ENCODE measurements around the gene FAM83G. TPM values are rescaled to one million over a fixed set of nuclear protein-coding genes. Genes with fewer than 3 reads are reported as not detected.
A peak's percentile ranks its signal among the peaks of the same experiment; 100 is the strongest.

Gene FAM83G
- total RNA-seq, 2 donors from 2014 or later: 24.2 to 27.0 TPM

- Histone ChIP-seq H3K9me3 (ENCODE audit: control insufficient read depth, low read length) (no peaks in the 10 kb centered on the region), H3K4me3 (ENCODE audit: low read length) (no peak overlapping the region), H3K9ac (ENCODE audit: extremely low read depth, low read length, poor library complexity, severe bottlenecking) (no peak overlapping the region), H3K27me3 (ENCODE audit: control insufficient read depth, insufficient read depth, low read length, poor library complexity, severe bottlenecking) (no peaks in the 10 kb centered on the region), H3K36me3 (ENCODE audit: control insufficient read depth, insufficient read depth, low read length) (peaks cover 21% of the 10 kb centered on the region), H3K27ac (ENCODE audit: low read depth, low read length) (no peak overlapping the region), H3K4me1 (ENCODE audit: control insufficient read depth, insufficient read depth, low read length) (peaks cover 9% of the 10 kb centered on the region)
- H3K27me3 Mint-ChIP-seq (ENCODE audit: insufficient read depth): no peaks in the 10 kb centered on the region
- DNase-seq: no peak
- H3K27ac Mint-ChIP-seq: no peak overlapping the region
- no peak overlapping the region for H3K4me3 Mint-ChIP-seq
- H3K4me1 Mint-ChIP-seq: peaks cover 9% of the 10 kb centered on the region
- TF ChIP-seq CTCF (conservative IDR thresholded peaks at IDR 0.05): no peak
- peaks cover 30% of the 10 kb centered on the region for H3K36me3 Mint-ChIP-seq (ENCODE audit: low read depth)
- WGBS, 2 experiments (ENCODE audit: insufficient coverage in 1 of 2, insufficient read length in 1 of 2): 94% methylated on average over 11 to 21 of the region's 21 CpGs
- H3K9me3 Mint-ChIP-seq: no peaks in the 10 kb centered on the region
These were observed 20.1 kb downstream of the FAM83G start for GRCh38 chr17:18984273-18985114.

GRCh38 chr17:18981642-18982424 lies 22.7 kb downstream of the FAM83G start:
- H3K36me3 Mint-ChIP-seq (ENCODE audit: low read depth): peaks cover 33% of the 10 kb centered on the region
- peak; percentile 75 for DNase-seq
- no peaks in the 10 kb centered on the region for H3K9me3 Mint-ChIP-seq
- H3K27ac Mint-ChIP-seq: peak overlapping the region; percentile 68
- H3K36me3 ChIP-seq (ENCODE audit: control insufficient read depth, insufficient read depth, low read length): peaks cover 34% of the 10 kb centered on the region
- peaks cover 9% of the 10 kb centered on the region for H3K4me1 Mint-ChIP-seq
- no peak overlapping the region for H3K4me3 Mint-ChIP-seq
- no peak for TF ChIP-seq CTCF (conservative IDR thresholded peaks at IDR 0.05)
- peak overlapping the region; percentile 22 for H3K27ac ChIP-seq (ENCODE audit: low read depth, low read length)
- no peaks in the 10 kb centered on the region for H3K27me3 ChIP-seq (ENCODE audit: control insufficient read depth, insufficient read depth, low read length, poor library complexity, severe bottlenecking)
- WGBS, 2 experiments (ENCODE audit: insufficient coverage in 1 of 2, insufficient read length in 1 of 2): 90% methylated on average over 20 to 30 of the region's 30 CpGs
- no peaks in the 10 kb centered on the region for H3K27me3 Mint-ChIP-seq (ENCODE audit: insufficient read depth)
- H3K9ac ChIP-seq (ENCODE audit: extremely low read depth, low read length, poor library complexity, severe bottlenecking): no peak overlapping the region
- no peaks in the 10 kb centered on the region for H3K9me3 ChIP-seq (ENCODE audit: control insufficient read depth, low read length)
- no peak overlapping the region for H3K4me3 ChIP-seq (ENCODE audit: low read length)
- peaks cover 9% of the 10 kb centered on the region for H3K4me1 ChIP-seq (ENCODE audit: control insufficient read depth, insufficient read depth, low read length)

- H3K27me3 Mint-ChIP-seq (ENCODE audit: insufficient read depth): no peaks in the 10 kb centered on the region
- Histone ChIP-seq H3K9me3 (ENCODE audit: control insufficient read depth, low read length) (no peaks in the 10 kb centered on the region), H3K27me3 (ENCODE audit: control insufficient read depth, insufficient read depth, low read length, poor library complexity, severe bottlenecking) (no peaks in the 10 kb centered on the region), H3K36me3 (ENCODE audit: control insufficient read depth, insufficient read depth, low read length) (peaks cover 37% of the 10 kb centered on the region), H3K4me3 (ENCODE audit: low read length) (no peak overlapping the region), H3K4me1 (ENCODE audit: control insufficient read depth, insufficient read depth, low read length) (peaks cover 9% of the 10 kb centered on the region), H3K27ac (ENCODE audit: low read depth, low read length) (no peak overlapping the region), H3K9ac (ENCODE audit: extremely low read depth, low read length, poor library complexity, severe bottlenecking) (no peak overlapping the region)
- peaks cover 39% of the 10 kb centered on the region for H3K36me3 Mint-ChIP-seq (ENCODE audit: low read depth)
- peaks cover 9% of the 10 kb centered on the region for H3K4me1 Mint-ChIP-seq
- H3K4me3 Mint-ChIP-seq: no peak overlapping the region
- WGBS, 2 experiments (ENCODE audit: insufficient coverage in 1 of 2, insufficient read length in 1 of 2): 93 to 100% methylated on average over 1 to 6 of the region's 6 CpGs
- DNase-seq: no peak
- H3K9me3 Mint-ChIP-seq: no peaks in the 10 kb centered on the region
- no peak for TF ChIP-seq CTCF (conservative IDR thresholded peaks at IDR 0.05)
- no peak overlapping the region for H3K27ac Mint-ChIP-seq
These were observed 23.3 kb downstream of the FAM83G start for GRCh38 chr17:18981335-18981641.
